Activated naive CD8-positive, alpha-beta T cell treated with anti-CD3 and anti-CD28 coated beads, Interleukin-2, amount 10 ng/mL, durations not matched to agents 7 days and 5 days (primary cell): Measurements from ENCODE around the gene PES1. TPM values are rescaled to one million over a fixed set of nuclear protein-coding genes. Genes with fewer than 3 reads are reported as not detected.
"Not testable (repeated sequence)": the region's sequence is repeated elsewhere in the genome, so short reads cannot be mapped to it uniquely, and the experiment has no call there.

Experiments used
- ATAC-seq: fragments of 150-1000 bp; cut with Tn5 transposase; one replicate; pipeline ENCODE4 v1.10.0; 2021; ENCODE audit warnings: low read depth, moderate library complexity
- POLR2A ChIA-PET: fragments of 350-600 bp; sonication (Branson Sonifier 250); formaldehyde crosslinking; loops from one replicate; lab custom pipeline; 2021; ENCODE audit warnings: antibody characterized with exemption; lab: Charles Lee
- DNase-seq: peaks from one replicate; pipeline ENCODE4 v3.0.0; 2021
- H3K27ac Mint-ChIP-seq: one replicate; pipeline ENCODE4 v1.8.0; 2022; ENCODE audit warnings: mild to moderate bottlenecking, mixed read lengths
- H3K27me3 Mint-ChIP-seq: one replicate; pipeline ENCODE4 v1.8.0; 2022; ENCODE audit warnings: mild to moderate bottlenecking, moderate library complexity, mixed read lengths
- H3K36me3 Mint-ChIP-seq: one replicate; pipeline ENCODE4 v1.8.0; 2021; ENCODE audit warnings: mild to moderate bottlenecking, mixed read lengths
- H3K4me1 Mint-ChIP-seq: one replicate; pipeline ENCODE4 v1.8.0; 2021; ENCODE audit warnings: mixed read lengths
- H3K4me3 Mint-ChIP-seq: one replicate; pipeline ENCODE4 v1.8.0; 2022; ENCODE audit warnings: mild to moderate bottlenecking, moderate library complexity, mixed read lengths
- H3K9me3 Mint-ChIP-seq: one replicate; pipeline ENCODE4 v1.8.0; 2021; ENCODE audit warnings: mixed read lengths
- total RNA-seq, 2 experiments: library from RNA; stranded (reverse); gene quantifications; one replicate each; pipeline ENCODE4 v1.2.3, GENCODE V29; 2021

The PES1 gene
- total RNA-seq, 2 experiments from 2014 or later, result 51.2 to 57.1 TPM

- peaks cover 8% of the 10 kb centered on the region for H3K36me3 Mint-ChIP-seq
- no peak overlapping the region for H3K4me3 Mint-ChIP-seq
- no peak for ATAC-seq
- no peaks in the 10 kb centered on the region for H3K9me3 Mint-ChIP-seq
- POLR2A ChIA-PET, result no interaction called here
- no peak for DNase-seq
- H3K4me1 Mint-ChIP-seq, result no peaks in the 10 kb centered on the region
- H3K27ac Mint-ChIP-seq, result no peak overlapping the region
- H3K27me3 Mint-ChIP-seq, result no peaks in the 10 kb centered on the region
These were observed 9.7 kb downstream of the PES1 start for GRCh38 chr22:30582051-30582450.

GRCh38 chr22:30580896-30581295 lies 10.8 kb downstream of the PES1 start:
- POLR2A ChIA-PET, result no interaction called here
- H3K36me3 Mint-ChIP-seq, result peaks cover 12% of the 10 kb centered on the region

GRCh38 chr22:30578481-30578880 lies 13.2 kb downstream of the PES1 start:
- Mint-ChIP-seq H3K4me3 (no peak overlapping the region), H3K27ac (no peak overlapping the region), H3K9me3 (no peaks in the 10 kb centered on the region), H3K4me1 (peaks cover 3% of the 10 kb centered on the region), H3K36me3 (peaks cover 15% of the 10 kb centered on the region), H3K27me3 (peaks cover 6% of the 10 kb centered on the region)
- no peak for DNase-seq
- ATAC-seq, result no peak
- POLR2A ChIA-PET, result no interaction called here

More at GRCh38 chr22:30580896-30581295, 10.8 kb downstream of the PES1 start:
- Mint-ChIP-seq H3K27me3 (no peaks in the 10 kb centered on the region), H3K4me1 (peaks cover 3% of the 10 kb centered on the region), H3K4me3 (no peak overlapping the region), H3K9me3 (no peaks in the 10 kb centered on the region), H3K27ac (no peak overlapping the region)
- ATAC-seq (no peak), DNase-seq (no peak)

GRCh38 chr22:30575859-30576258 lies 15.9 kb downstream of the PES1 start:
- Mint-ChIP-seq H3K27me3 (peaks cover 9% of the 10 kb centered on the region), H3K27ac (no peak overlapping the region), H3K4me1 (peaks cover 3% of the 10 kb centered on the region), H3K36me3 (peaks cover 12% of the 10 kb centered on the region), H3K4me3 (no peak overlapping the region), H3K9me3 (no peaks in the 10 kb centered on the region)
- no peak for ATAC-seq
- POLR2A ChIA-PET, result no interaction called here
- DNase-seq, result no peak

DNA sequence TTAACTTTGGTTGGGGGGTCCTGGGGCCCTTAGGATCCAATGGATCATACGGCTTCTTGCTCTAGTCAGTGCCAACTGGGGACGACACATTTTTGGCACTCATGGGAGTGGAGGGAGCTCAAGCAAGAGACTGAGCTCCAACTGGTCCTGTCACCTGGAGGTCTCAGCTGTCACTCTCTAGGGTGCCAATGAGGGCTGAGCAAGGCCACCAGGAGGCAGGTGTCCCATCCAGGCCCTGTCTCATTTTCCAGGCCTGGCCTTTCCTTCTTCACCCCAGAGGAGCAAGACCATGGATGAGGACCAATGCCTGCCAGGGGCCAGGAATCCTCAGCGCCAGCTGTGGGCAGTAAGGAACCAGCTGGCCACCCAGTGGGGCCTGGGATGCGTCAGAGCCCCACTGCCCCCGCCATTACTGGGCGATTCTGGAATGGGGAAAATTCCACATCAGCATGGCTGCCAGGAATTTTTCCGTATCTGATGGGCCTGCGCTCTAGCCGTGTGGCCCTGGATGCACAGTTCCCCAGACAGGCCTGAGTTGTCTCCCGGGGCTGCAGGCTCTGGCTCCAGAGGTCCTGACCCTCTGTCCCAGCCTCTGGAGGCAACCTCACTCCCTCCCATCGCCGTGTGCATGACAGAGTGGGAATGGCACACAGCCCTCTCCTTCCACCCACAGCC lies 16.6 kb downstream of the PES1 start:
- peaks cover 10% of the 10 kb centered on the region for H3K36me3 Mint-ChIP-seq
- POLR2A ChIA-PET, result no interaction called here
- no peaks in the 10 kb centered on the region for H3K9me3 Mint-ChIP-seq
- DNase-seq (no peak), ATAC-seq (no peak)
- H3K27me3 Mint-ChIP-seq, result peaks cover 9% of the 10 kb centered on the region
- peaks cover 3% of the 10 kb centered on the region for H3K4me1 Mint-ChIP-seq
- H3K4me3 Mint-ChIP-seq, result no peak overlapping the region
- H3K27ac Mint-ChIP-seq, result no peak overlapping the region

GRCh38 chr22:30574095-30574981 lies 17.4 kb downstream of the PES1 start, which contains the start of gene GAL3ST1:
TSS of gene GAL3ST1 (minus strand) at chr22:30574665. CDS start at chr22:30557392, 17,273 bp downstream.
- no peak for DNase-seq
- Mint-ChIP-seq H3K27ac (no peak within 1 kb of the TSS), H3K4me1 (peaks cover 3% of the 10 kb centered on the region), H3K27me3 (peaks cover 9% of the 10 kb centered on the region), H3K36me3 (peaks cover 8% of the 10 kb centered on the region), H3K9me3 (no peaks in the 10 kb centered on the region), H3K4me3 (no peak within 1 kb of the TSS)
- POLR2A ChIA-PET, result no interaction called here
- ATAC-seq, result no peak

DNA sequence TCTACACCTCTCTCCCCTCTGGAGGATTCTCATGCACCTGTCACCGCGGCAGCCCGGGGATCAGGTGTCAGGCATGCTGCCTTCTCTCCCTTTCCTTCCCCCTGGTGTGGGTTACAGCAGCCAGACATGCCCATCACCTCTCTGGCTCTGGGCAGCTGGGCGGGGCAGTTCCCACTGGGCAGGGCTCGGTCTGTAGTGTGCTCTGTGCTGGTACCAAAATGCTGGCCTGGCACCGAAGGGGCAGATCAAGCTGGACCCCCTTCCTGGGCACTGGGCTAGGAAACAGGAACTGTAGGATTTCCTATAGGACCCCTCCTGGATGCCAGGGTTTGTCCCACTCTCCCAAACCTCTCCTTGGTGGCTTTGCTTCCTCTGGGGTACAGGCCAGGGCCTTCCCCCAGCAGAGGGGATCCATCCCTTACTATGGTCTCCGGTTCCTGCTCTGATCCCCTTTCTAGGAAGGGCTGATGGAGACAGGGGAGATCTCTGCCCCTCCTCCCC lies 18.1 kb downstream of the PES1 start:
- POLR2A ChIA-PET, result no interaction called here
- no peak overlapping the region for H3K27ac Mint-ChIP-seq
- no peak for ATAC-seq

GRCh38 chr22:30572840-30573593 lies 18.7 kb downstream of the PES1 start:
- Mint-ChIP-seq H3K36me3 (peaks cover 8% of the 10 kb centered on the region), H3K27me3 (peaks cover 9% of the 10 kb centered on the region), H3K27ac (no peak overlapping the region), H3K9me3 (no peaks in the 10 kb centered on the region), H3K4me3 (no peak overlapping the region), H3K4me1 (peaks cover 3% of the 10 kb centered on the region)
- DNase-seq (no peak), ATAC-seq (no peak)
- POLR2A ChIA-PET, result interaction anchor here (0.6 kb wide), 1 partner anchor 73 kb away, joined by 4 read pairs; no protein-coding TSS in a partner anchor

More for the DNA sequence above, 18.1 kb downstream of the PES1 start:
- no peak overlapping the region for H3K4me3 Mint-ChIP-seq
- H3K27me3 Mint-ChIP-seq, result peaks cover 9% of the 10 kb centered on the region
- H3K9me3 Mint-ChIP-seq, result no peaks in the 10 kb centered on the region
- peaks cover 3% of the 10 kb centered on the region for H3K4me1 Mint-ChIP-seq
- peaks cover 8% of the 10 kb centered on the region for H3K36me3 Mint-ChIP-seq
- no peak for DNase-seq

DNA sequence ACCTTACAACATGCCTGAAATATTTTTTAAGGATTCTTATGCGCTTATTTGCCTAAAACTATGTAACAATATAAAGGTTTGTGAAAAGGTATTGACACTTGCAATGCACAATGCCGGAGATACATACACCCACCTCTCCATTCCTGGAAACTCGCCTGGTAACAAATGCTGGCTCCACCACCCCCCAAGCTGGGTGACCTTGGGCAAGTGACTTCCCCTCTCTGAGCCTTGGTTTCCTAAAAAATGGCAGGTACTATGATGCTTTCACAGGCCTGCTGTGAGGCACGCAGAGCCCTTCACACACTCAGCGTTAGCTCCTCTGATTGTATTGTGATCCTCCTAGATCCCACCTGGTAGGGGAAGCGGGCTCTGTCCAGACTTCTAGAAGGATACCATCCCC lies 19.5 kb downstream of the PES1 start:
- peaks cover 3% of the 10 kb centered on the region for H3K4me1 Mint-ChIP-seq
- H3K27me3 Mint-ChIP-seq, result peaks cover 9% of the 10 kb centered on the region
- no peaks in the 10 kb centered on the region for H3K9me3 Mint-ChIP-seq
- H3K36me3 Mint-ChIP-seq, result peaks cover 8% of the 10 kb centered on the region
- ATAC-seq (no peak), DNase-seq (no peak)
- H3K4me3 Mint-ChIP-seq, result no peak overlapping the region
- no peak overlapping the region for H3K27ac Mint-ChIP-seq
- POLR2A ChIA-PET, result no interaction called here

DNA sequence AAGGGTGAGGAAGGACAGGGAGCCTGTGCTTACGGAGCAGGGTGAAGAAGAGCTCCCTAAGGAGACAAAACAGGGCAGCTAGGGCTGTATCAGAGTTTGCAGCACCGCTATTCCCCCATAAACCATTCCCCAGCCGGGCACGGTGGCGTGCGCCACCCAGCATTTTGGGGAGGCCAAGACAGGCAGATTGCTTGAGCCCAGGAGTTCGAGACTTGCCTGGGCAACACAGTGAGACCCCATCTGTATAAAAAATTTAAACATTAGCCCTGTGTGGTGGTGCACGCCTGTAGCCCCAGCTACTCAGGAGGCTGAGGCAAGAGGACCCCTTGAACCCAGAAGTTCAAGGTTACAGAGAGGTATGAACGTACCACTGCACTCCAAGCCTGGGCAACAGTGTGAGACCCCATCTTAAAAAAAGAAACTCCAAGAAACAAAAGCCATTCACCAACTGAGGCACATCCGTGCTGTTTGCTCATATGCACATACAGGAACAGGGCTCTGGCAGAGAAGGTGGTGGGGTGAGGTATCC lies 22.0 kb downstream of the PES1 start:
- no peak overlapping the region for H3K4me3 Mint-ChIP-seq
- no peaks in the 10 kb centered on the region for H3K4me1 Mint-ChIP-seq
- H3K27ac Mint-ChIP-seq, result no peak overlapping the region
- ATAC-seq, result no peak
- H3K36me3 Mint-ChIP-seq, result no peaks in the 10 kb centered on the region
- H3K9me3 Mint-ChIP-seq, result no peaks in the 10 kb centered on the region
- POLR2A ChIA-PET, result interaction anchor here (0.6 kb wide), 1 partner anchor 142 kb away, joined by 3 read pairs; no protein-coding TSS in a partner anchor
- peaks cover 13% of the 10 kb centered on the region for H3K27me3 Mint-ChIP-seq
- DNase-seq, result no peak

DNA sequence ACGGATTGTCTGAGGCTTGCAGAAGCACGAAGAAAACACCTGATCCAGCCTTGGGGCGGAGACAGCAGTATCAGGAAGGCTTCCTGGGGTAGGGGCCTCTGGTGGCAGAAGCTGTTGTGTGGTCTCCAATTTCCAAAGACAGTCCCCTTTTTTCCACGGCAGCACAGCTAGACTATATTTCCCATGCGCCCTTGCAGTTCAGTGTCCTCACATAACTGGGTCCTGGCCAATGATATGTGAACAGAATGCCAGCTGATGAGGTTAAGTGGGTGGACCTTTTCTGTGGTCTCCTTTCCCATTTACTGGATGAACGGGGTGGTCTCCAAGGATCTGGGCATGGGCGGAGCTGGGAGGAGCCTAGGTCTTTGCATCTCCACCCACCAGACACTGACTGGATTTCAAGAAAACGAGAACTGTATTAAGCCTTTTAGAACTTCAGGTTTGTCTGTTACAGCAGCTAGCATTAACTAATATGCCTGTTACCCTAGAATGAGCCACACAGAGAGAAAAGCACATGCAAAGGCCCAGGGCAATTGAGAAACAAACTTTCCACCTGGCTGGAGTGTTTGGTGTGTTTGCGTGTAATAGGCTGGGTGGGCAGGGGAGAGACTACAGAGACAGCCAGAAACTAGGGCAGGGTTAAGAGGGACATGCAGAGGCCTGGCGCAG lies 23.4 kb downstream of the PES1 start:
- Mint-ChIP-seq H3K36me3 (no peaks in the 10 kb centered on the region), H3K9me3 (no peaks in the 10 kb centered on the region), H3K27ac (no peak overlapping the region), H3K27me3 (peaks cover 6% of the 10 kb centered on the region), H3K4me3 (no peak overlapping the region), H3K4me1 (no peaks in the 10 kb centered on the region)
- POLR2A ChIA-PET, result no interaction called here
- DNase-seq (no peak), ATAC-seq (no peak)

GRCh38 chr22:30567277-30567676 lies 24.4 kb downstream of the PES1 start:
- POLR2A ChIA-PET, result interaction anchor here (0.6 kb wide), 1 partner anchor 221 kb away, joined by 3 read pairs; no protein-coding TSS in a partner anchor
- not testable (repeated sequence) for H3K27ac Mint-ChIP-seq, H3K27me3 Mint-ChIP-seq

More at GRCh38 chr22:30567277-30567676, 24.4 kb downstream of the PES1 start:
- not testable (repeated sequence) for H3K4me1 Mint-ChIP-seq, ATAC-seq, H3K36me3 Mint-ChIP-seq, DNase-seq, H3K4me3 Mint-ChIP-seq, H3K9me3 Mint-ChIP-seq
